ENCODE data around the gene THSD4. TPM values are rescaled to one million over a fixed set of nuclear protein-coding genes. Genes with fewer than 3 reads are reported as not detected.

The THSD4 gene
- total RNA-seq, 2 experiments from 2014 or later: not detected

DNA sequence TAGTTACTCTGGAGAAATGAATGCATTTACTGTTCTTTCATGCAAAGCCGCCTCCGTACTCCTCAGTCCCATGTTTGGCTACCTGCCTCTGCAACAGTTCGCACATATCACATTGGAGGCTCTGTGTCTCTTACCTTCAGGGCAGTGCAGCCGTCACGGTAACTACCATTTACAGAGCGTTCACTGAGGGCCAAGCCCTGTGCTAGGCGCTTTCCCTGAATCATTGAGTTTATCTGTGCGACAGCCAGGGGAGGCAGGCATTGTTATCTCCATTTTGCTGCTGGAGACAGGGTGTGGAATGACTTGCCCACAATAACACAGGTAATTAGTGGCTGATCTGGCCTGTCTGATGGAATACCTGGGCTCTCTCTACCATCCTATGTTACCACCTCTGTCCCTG, 115.0 kb downstream of the THSD4 start:
- Mint-ChIP-seq H3K27ac (no peak overlapping the region), H3K4me1 (no peaks in the 10 kb centered on the region), H3K4me3 (no peak overlapping the region), H3K27me3 (no peaks in the 10 kb centered on the region), H3K36me3 (no peaks in the 10 kb centered on the region), H3K9me3 (ENCODE audit: low read depth) (no peaks in the 10 kb centered on the region)
- no peak for ATAC-seq
- CTCF ChIA-PET: no interaction called here
- no peak for DNase-seq

DNA sequence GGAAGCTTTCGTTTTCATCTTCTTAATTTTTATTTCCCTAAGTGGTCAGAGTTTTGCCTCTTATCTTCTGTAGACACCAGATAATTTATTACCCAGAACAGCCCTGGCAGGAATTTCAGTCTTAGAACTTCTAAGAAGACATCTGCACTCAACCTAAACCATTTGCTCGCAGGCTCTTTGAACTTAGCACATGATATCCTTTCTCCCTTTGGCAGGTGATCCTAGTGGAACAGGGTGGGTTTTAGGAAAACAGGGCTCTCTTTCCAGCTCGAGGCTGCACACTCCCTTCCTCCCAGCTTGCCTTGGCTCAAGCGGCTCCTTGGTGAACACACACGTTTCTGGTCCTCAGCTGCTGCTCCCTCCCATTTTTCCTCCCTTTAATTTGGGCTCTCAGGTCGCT, 116.5 kb downstream of the THSD4 start:
- H3K27me3 Mint-ChIP-seq: no peaks in the 10 kb centered on the region
- H3K9me3 Mint-ChIP-seq (ENCODE audit: low read depth): no peaks in the 10 kb centered on the region
- CTCF ChIA-PET: no interaction called here
- DNase-seq (no peak), ATAC-seq (no peak)
- H3K36me3 Mint-ChIP-seq: no peaks in the 10 kb centered on the region
- H3K27ac Mint-ChIP-seq: no peak overlapping the region
- H3K4me1 Mint-ChIP-seq: no peaks in the 10 kb centered on the region
- H3K4me3 Mint-ChIP-seq: no peak overlapping the region

DNA sequence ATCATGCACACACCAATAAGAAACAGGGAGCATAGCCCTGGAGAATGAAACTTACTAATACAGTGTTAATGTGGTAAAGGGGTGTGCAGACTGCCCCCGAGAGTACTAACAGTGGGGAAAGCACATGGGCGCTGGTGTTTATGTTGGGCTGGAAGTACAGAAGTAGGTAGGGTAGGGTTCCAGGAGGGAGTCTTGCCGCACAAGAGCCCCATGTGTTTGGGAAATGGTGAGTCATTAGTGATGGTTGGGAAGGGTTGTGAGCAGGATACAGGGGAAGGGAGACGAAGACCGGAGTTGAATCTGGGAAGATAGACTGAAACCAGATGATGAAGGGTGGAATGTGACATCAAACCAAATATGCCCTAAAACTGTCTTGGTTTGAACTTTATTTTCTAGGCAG, 117.1 kb downstream of the THSD4 start:
- ATAC-seq (no peak), DNase-seq (no peak)
- Mint-ChIP-seq H3K4me1 (no peaks in the 10 kb centered on the region), H3K9me3 (ENCODE audit: low read depth) (no peaks in the 10 kb centered on the region), H3K4me3 (no peak overlapping the region), H3K27me3 (no peaks in the 10 kb centered on the region), H3K27ac (no peak overlapping the region), H3K36me3 (no peaks in the 10 kb centered on the region)
- CTCF ChIA-PET: no interaction called here

GRCh38 chr15:71237456-71238188, 122.4 kb downstream of the THSD4 start:
- H3K36me3 Mint-ChIP-seq: no peaks in the 10 kb centered on the region
- H3K4me3 Mint-ChIP-seq: no peak overlapping the region
- CTCF ChIA-PET: no interaction called here
- H3K27me3 Mint-ChIP-seq: no peaks in the 10 kb centered on the region
- no peak overlapping the region for H3K27ac Mint-ChIP-seq
- no peaks in the 10 kb centered on the region for H3K9me3 Mint-ChIP-seq (ENCODE audit: low read depth)
- ATAC-seq (no peak), DNase-seq (no peak)
- H3K4me1 Mint-ChIP-seq: no peaks in the 10 kb centered on the region

GRCh38 chr15:71238926-71239325, 123.7 kb downstream of the THSD4 start:
- H3K36me3 Mint-ChIP-seq: no peaks in the 10 kb centered on the region
- no peaks in the 10 kb centered on the region for H3K27me3 Mint-ChIP-seq
- no peak for DNase-seq
- no peak overlapping the region for H3K27ac Mint-ChIP-seq
- H3K4me3 Mint-ChIP-seq: no peak overlapping the region
- CTCF ChIA-PET: no interaction called here
- ATAC-seq: no peak
- no peaks in the 10 kb centered on the region for H3K4me1 Mint-ChIP-seq
- H3K9me3 Mint-ChIP-seq (ENCODE audit: low read depth): no peaks in the 10 kb centered on the region

DNA sequence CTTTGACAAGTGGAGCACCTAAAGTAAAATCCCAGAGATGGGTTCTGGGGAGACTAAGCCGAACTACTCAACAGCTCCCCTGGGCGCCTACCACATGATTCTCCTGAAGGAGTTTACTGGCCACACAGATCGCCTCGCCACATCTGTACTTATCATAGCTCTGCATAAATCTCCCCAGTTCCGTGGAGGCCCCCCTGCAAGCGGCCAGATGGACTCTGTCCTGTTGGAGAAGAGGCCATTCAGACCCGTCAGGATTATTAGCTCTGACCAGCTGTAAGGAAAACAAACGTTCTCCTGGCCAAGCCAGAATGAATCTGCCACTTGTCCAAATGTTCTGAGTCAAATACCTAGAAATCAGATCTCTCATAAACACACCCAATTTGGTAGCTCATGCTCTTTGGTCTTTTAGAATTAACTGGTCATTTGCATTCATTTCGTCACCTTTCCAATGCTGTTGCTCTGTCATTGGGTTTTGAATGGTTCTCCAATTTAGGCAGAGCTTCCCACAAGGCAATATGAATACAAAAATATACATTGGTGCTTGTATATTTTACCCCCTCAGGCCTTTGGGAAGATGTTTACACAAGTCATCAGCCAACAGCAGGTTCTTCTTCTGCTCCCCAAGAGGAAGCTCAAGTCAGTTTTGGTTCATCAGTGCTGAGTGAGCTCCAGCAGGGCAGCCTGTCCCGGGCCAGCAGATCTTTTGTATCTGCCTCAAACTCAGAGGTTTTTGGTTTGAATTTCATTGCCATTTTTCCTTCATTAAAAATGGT, 124.5 kb downstream of the THSD4 start:
- Mint-ChIP-seq H3K9me3 (ENCODE audit: low read depth) (no peaks in the 10 kb centered on the region), H3K4me3 (no peak overlapping the region), H3K27me3 (no peaks in the 10 kb centered on the region), H3K4me1 (no peaks in the 10 kb centered on the region), H3K36me3 (no peaks in the 10 kb centered on the region), H3K27ac (no peak overlapping the region)
- no peak for DNase-seq
- CTCF ChIA-PET: no interaction called here
- no peak for ATAC-seq

DNA sequence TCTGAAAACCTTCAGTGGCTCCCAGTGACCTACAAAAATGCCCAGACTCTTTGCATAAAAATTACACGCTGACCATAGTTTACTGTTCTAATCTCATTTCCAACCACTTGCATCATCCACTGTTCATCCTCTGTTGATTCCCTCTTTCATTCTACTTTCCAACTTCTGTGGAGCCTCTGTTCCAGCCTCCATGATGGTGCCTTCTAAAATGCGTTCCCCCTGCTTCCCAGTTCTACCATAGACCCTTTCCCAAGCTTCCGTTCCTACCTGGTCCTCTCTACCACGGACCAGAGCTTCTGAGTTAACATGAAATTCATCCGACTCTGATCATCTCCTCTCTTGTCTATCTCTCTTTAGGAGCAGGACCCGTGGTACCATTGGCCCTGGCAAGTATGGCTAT, 127.0 kb downstream of the THSD4 start:
- H3K27ac Mint-ChIP-seq: no peak overlapping the region
- DNase-seq: no peak
- CTCF ChIA-PET: no interaction called here

GRCh38 chr15:71244250-71244649, 129.0 kb downstream of the THSD4 start:
- ATAC-seq (no peak), DNase-seq (no peak)
- Mint-ChIP-seq H3K4me3 (no peak overlapping the region), H3K9me3 (ENCODE audit: low read depth) (no peaks in the 10 kb centered on the region), H3K4me1 (no peaks in the 10 kb centered on the region), H3K27me3 (no peaks in the 10 kb centered on the region), H3K27ac (no peak overlapping the region), H3K36me3 (no peaks in the 10 kb centered on the region)
- CTCF ChIA-PET: no interaction called here

More for the DNA sequence above, 127.0 kb downstream of the THSD4 start:
- no peaks in the 10 kb centered on the region for H3K4me1 Mint-ChIP-seq
- H3K9me3 Mint-ChIP-seq (ENCODE audit: low read depth): no peaks in the 10 kb centered on the region
- ATAC-seq: no peak
- H3K27me3 Mint-ChIP-seq: no peaks in the 10 kb centered on the region
- no peak overlapping the region for H3K4me3 Mint-ChIP-seq
- H3K36me3 Mint-ChIP-seq: no peaks in the 10 kb centered on the region

- Mint-ChIP-seq H3K36me3 (no peaks in the 10 kb centered on the region), H3K27me3 (no peaks in the 10 kb centered on the region), H3K9me3 (ENCODE audit: low read depth) (no peaks in the 10 kb centered on the region), H3K27ac (no peak overlapping the region), H3K4me3 (no peak overlapping the region), H3K4me1 (no peaks in the 10 kb centered on the region)
- DNase-seq (no peak), ATAC-seq (no peak)
- CTCF ChIA-PET: no interaction called here
Measured at GRCh38 chr15:71245588-71245987, 130.3 kb downstream of the THSD4 start.

DNA sequence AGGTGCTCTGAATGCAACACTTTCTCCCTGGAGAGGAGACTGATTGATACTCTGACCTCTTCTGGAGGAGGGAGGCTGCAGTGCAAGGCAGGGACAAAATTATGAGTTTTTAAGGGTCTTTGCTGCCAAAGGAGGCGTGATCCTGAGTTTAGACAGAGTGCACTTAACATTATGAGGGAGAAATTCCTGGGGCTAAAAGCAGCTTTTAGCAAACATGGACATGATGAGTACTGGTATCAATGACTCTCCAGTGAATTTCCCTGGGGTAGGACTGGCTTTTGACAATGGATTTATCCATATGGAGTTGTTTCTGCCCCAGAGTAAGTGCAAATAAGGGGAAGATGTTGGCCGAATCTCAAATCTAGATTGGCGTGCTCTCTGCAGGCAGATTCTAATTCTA, 133.1 kb downstream of the THSD4 start:
- no peak for ATAC-seq
- no peaks in the 10 kb centered on the region for H3K4me1 Mint-ChIP-seq
- no peak for DNase-seq
- H3K27ac Mint-ChIP-seq: no peak overlapping the region
- no peak overlapping the region for H3K4me3 Mint-ChIP-seq
- no peaks in the 10 kb centered on the region for H3K9me3 Mint-ChIP-seq (ENCODE audit: low read depth)
- no peaks in the 10 kb centered on the region for H3K36me3 Mint-ChIP-seq
- CTCF ChIA-PET: no interaction called here
- no peaks in the 10 kb centered on the region for H3K27me3 Mint-ChIP-seq

- ATAC-seq (no peak), DNase-seq (no peak)
- Mint-ChIP-seq H3K36me3 (no peaks in the 10 kb centered on the region), H3K4me1 (no peaks in the 10 kb centered on the region), H3K4me3 (no peak overlapping the region), H3K27ac (no peak overlapping the region), H3K9me3 (ENCODE audit: low read depth) (no peaks in the 10 kb centered on the region), H3K27me3 (no peaks in the 10 kb centered on the region)
- CTCF ChIA-PET: no interaction called here
Measured at GRCh38 chr15:71249986-71250385, 134.7 kb downstream of the THSD4 start.

DNA sequence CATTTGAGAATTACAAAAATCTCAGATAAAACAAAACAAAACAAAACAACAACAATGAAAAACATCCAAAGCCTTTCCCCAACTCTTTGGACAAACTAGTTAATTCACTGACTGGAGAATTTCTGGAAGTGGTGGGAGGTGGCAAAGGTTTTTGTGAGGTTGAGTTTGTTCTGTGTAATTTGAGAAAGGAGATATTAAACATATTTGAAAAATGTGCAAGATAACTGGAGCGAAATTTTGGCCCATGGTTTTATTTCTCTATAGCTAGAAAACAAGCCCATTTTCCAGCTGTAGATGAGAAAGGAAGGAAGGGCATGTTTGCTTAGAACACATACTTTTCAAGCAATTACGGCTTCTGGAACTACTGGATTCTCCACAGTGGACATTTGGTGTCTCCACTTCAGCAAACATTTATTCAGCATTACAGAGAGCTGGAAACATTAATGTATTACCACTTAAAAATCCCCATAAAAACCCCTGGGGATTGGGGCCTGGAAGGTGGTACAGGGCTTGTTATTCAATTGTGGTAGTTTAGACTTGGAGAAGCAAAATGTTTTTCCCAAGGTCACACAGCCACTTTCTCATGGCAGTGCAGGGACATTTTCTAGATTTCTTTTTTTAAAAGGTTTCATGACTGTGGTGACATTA, 135.8 kb downstream of the THSD4 start:
- Mint-ChIP-seq H3K9me3 (ENCODE audit: low read depth) (no peaks in the 10 kb centered on the region), H3K36me3 (no peaks in the 10 kb centered on the region), H3K27me3 (no peaks in the 10 kb centered on the region), H3K4me3 (no peak overlapping the region), H3K4me1 (no peaks in the 10 kb centered on the region), H3K27ac (no peak overlapping the region)
- CTCF ChIA-PET: no interaction called here
- ATAC-seq (no peak), DNase-seq (no peak)

GRCh38 chr15:71251584-71252043, 136.3 kb downstream of the THSD4 start:
- H3K4me3 Mint-ChIP-seq: no peak overlapping the region
- no peak overlapping the region for H3K27ac Mint-ChIP-seq
- H3K4me1 Mint-ChIP-seq: no peaks in the 10 kb centered on the region
- CTCF ChIA-PET: no interaction called here
- no peak for DNase-seq
- ATAC-seq: no peak
- no peaks in the 10 kb centered on the region for H3K9me3 Mint-ChIP-seq (ENCODE audit: low read depth)
- no peaks in the 10 kb centered on the region for H3K36me3 Mint-ChIP-seq
- no peaks in the 10 kb centered on the region for H3K27me3 Mint-ChIP-seq

Data from activated CD8-positive, alpha-beta memory T cell treated with anti-CD3 and anti-CD28 coated beads, Interleukin-2, amount 10 ng/mL, durations not matched to agents 7 days and 5 days (primary cell).